Activated naive CD8-positive, alpha-beta T cell (primary cell): ENCODE results near the gene PDE6G.
"Not testable (repeated sequence)": the region's sequence is repeated elsewhere in the genome, so short reads cannot be mapped to it uniquely, and the experiment has no call there.

ENCODE experiments used
- H3K27ac Mint-ChIP-seq: one replicate; pipeline ENCODE4 v1.8.0; 2021; ENCODE audit warnings: mixed read lengths
- H3K27me3 Mint-ChIP-seq: one replicate; pipeline ENCODE4 v1.8.0; 2021; ENCODE audit warnings: mixed read lengths
- H3K36me3 Mint-ChIP-seq: one replicate; pipeline ENCODE4 v1.8.0; 2021; ENCODE audit warnings: mixed read lengths
- H3K4me1 Mint-ChIP-seq: one replicate; pipeline ENCODE4 v1.8.0; 2021; ENCODE audit warnings: low read depth, mixed read lengths
- H3K4me3 Mint-ChIP-seq: one replicate; pipeline ENCODE4 v1.8.0; 2021; ENCODE audit warnings: mild to moderate bottlenecking, mixed read lengths
- H3K9me3 Mint-ChIP-seq: one replicate; pipeline ENCODE4 v1.8.0; 2021; ENCODE audit warnings: low read depth, mixed read lengths

Gene PDE6G

GRCh38 chr17:81638683-81639082, 17.7 kb downstream of the PDE6G start:
- H3K36me3 Mint-ChIP-seq, result no peaks in the 10 kb centered on the region
- H3K4me3 Mint-ChIP-seq, result peak overlapping the region; percentile 13
- peaks cover 19% of the 10 kb centered on the region for H3K4me1 Mint-ChIP-seq
- H3K9me3 Mint-ChIP-seq, result no peaks in the 10 kb centered on the region
- no peak overlapping the region for H3K27ac Mint-ChIP-seq
- no peaks in the 10 kb centered on the region for H3K27me3 Mint-ChIP-seq

GRCh38 chr17:81636505-81637288, 19.6 kb downstream of the PDE6G start, which contains the start of the genes NPLOC4 and TSPAN10:
Gene NPLOC4, minus strand, starts transcription at chr17:81637112. Its CDS starts 182 bp downstream, at chr17:81636930.
Gene TSPAN10, plus strand, starts transcription at chr17:81637196. Its CDS starts 5,217 bp downstream, at chr17:81642413.
- Mint-ChIP-seq H3K4me3 (peak within 1 kb of the TSS; percentile 98), H3K36me3 (peaks cover 2% of the 10 kb centered on the region), H3K4me1 (peaks cover 25% of the 10 kb centered on the region), H3K27me3 (no peaks in the 10 kb centered on the region), H3K9me3 (no peaks in the 10 kb centered on the region), H3K27ac (peak within 1 kb of the TSS; percentile 94)

GRCh38 chr17:81635973-81636504, 20.3 kb downstream of the PDE6G start:
- Mint-ChIP-seq H3K27me3 (no peaks in the 10 kb centered on the region), H3K27ac (peak overlapping the region; percentile 94), H3K4me3 (peak overlapping the region; percentile 98), H3K4me1 (peaks cover 25% of the 10 kb centered on the region), H3K9me3 (no peaks in the 10 kb centered on the region), H3K36me3 (peaks cover 2% of the 10 kb centered on the region)

- H3K9me3 Mint-ChIP-seq, result no peaks in the 10 kb centered on the region
- no peaks in the 10 kb centered on the region for H3K27me3 Mint-ChIP-seq
- peak overlapping the region; percentile 58 for H3K27ac Mint-ChIP-seq
- peak overlapping the region; percentile 98 for H3K4me3 Mint-ChIP-seq
- peaks cover 25% of the 10 kb centered on the region for H3K4me1 Mint-ChIP-seq
- peaks cover 2% of the 10 kb centered on the region for H3K36me3 Mint-ChIP-seq
These were observed 20.9 kb downstream of the PDE6G start for GRCh38 chr17:81635431-81635830.

GRCh38 chr17:81631482-81631881, 24.9 kb downstream of the PDE6G start:
- Mint-ChIP-seq H3K4me1 (peaks cover 24% of the 10 kb centered on the region), H3K27me3 (no peaks in the 10 kb centered on the region), H3K36me3 (peaks cover 6% of the 10 kb centered on the region), H3K4me3 (no peak overlapping the region), H3K9me3 (no peaks in the 10 kb centered on the region), H3K27ac (no peak overlapping the region)

- peaks cover 2% of the 10 kb centered on the region for H3K9me3 Mint-ChIP-seq
- no peak overlapping the region for H3K27ac Mint-ChIP-seq
- H3K4me1 Mint-ChIP-seq, result peaks cover 20% of the 10 kb centered on the region
- peaks cover 12% of the 10 kb centered on the region for H3K36me3 Mint-ChIP-seq
- H3K27me3 Mint-ChIP-seq, result no peaks in the 10 kb centered on the region
- no peak overlapping the region for H3K4me3 Mint-ChIP-seq
These were observed 26.1 kb downstream of the PDE6G start for GRCh38 chr17:81630274-81630673.

- Mint-ChIP-seq H3K27me3 (no peaks in the 10 kb centered on the region), H3K27ac (no peak overlapping the region), H3K9me3 (peaks cover 9% of the 10 kb centered on the region), H3K4me3 (no peak overlapping the region), H3K4me1 (peaks cover 24% of the 10 kb centered on the region), H3K36me3 (peaks cover 17% of the 10 kb centered on the region)
These were observed 34.7 kb downstream of the PDE6G start for GRCh38 chr17:81621494-81622130.

GRCh38 chr17:81618307-81618706, 38.0 kb downstream of the PDE6G start:
- peaks cover 28% of the 10 kb centered on the region for H3K4me1 Mint-ChIP-seq
- H3K27me3 Mint-ChIP-seq, H3K36me3 Mint-ChIP-seq, H3K27ac Mint-ChIP-seq, H3K9me3 Mint-ChIP-seq, H3K4me3 Mint-ChIP-seq: not testable (repeated sequence)

- Mint-ChIP-seq H3K27ac (no peak overlapping the region), H3K36me3 (peaks cover 2% of the 10 kb centered on the region)
These were observed 39.5 kb downstream of the PDE6G start for GRCh38 chr17:81616877-81617276.

GRCh38 chr17:81615401-81615930, 40.9 kb downstream of the PDE6G start:
- Mint-ChIP-seq H3K4me1 (peaks cover 30% of the 10 kb centered on the region), H3K27me3 (no peaks in the 10 kb centered on the region), H3K9me3 (no peaks in the 10 kb centered on the region), H3K36me3 (no peaks in the 10 kb centered on the region), H3K27ac (no peak overlapping the region), H3K4me3 (no peak overlapping the region)

More at GRCh38 chr17:81616877-81617276, 39.5 kb downstream of the PDE6G start:
- H3K9me3 Mint-ChIP-seq, result no peaks in the 10 kb centered on the region
- no peaks in the 10 kb centered on the region for H3K27me3 Mint-ChIP-seq
- H3K4me3 Mint-ChIP-seq, result no peak overlapping the region
- peaks cover 31% of the 10 kb centered on the region for H3K4me1 Mint-ChIP-seq

- H3K9me3 Mint-ChIP-seq, result no peaks in the 10 kb centered on the region
- no peaks in the 10 kb centered on the region for H3K36me3 Mint-ChIP-seq
- H3K27me3 Mint-ChIP-seq, result no peaks in the 10 kb centered on the region
- no peak overlapping the region for H3K27ac Mint-ChIP-seq
- H3K4me3 Mint-ChIP-seq, result no peak overlapping the region
- H3K4me1 Mint-ChIP-seq, result peaks cover 28% of the 10 kb centered on the region
These were observed 44.0 kb downstream of the PDE6G start for GRCh38 chr17:81612172-81612970.

GRCh38 chr17:81609541-81610311, 46.6 kb downstream of the PDE6G start:
- peaks cover 12% of the 10 kb centered on the region for H3K4me1 Mint-ChIP-seq
- H3K36me3 Mint-ChIP-seq, result no peaks in the 10 kb centered on the region
- H3K27ac Mint-ChIP-seq, result no peak overlapping the region

GRCh38 chr17:81608605-81609004, 47.7 kb downstream of the PDE6G start:
- no peak overlapping the region for H3K27ac Mint-ChIP-seq
- H3K4me1 Mint-ChIP-seq, result peaks cover 2% of the 10 kb centered on the region
- H3K27me3 Mint-ChIP-seq, result no peaks in the 10 kb centered on the region
- H3K4me3 Mint-ChIP-seq, result no peak overlapping the region
- H3K36me3 Mint-ChIP-seq, result peaks cover 3% of the 10 kb centered on the region
- no peaks in the 10 kb centered on the region for H3K9me3 Mint-ChIP-seq

More at GRCh38 chr17:81609541-81610311, 46.6 kb downstream of the PDE6G start:
- Mint-ChIP-seq H3K27me3 (no peaks in the 10 kb centered on the region), H3K4me3 (no peak overlapping the region), H3K9me3 (no peaks in the 10 kb centered on the region)

GRCh38 chr17:81608082-81608481, 48.3 kb downstream of the PDE6G start:
- no peaks in the 10 kb centered on the region for H3K27me3 Mint-ChIP-seq
- H3K27ac Mint-ChIP-seq, result no peak overlapping the region
- no peaks in the 10 kb centered on the region for H3K9me3 Mint-ChIP-seq
- peaks cover 2% of the 10 kb centered on the region for H3K4me1 Mint-ChIP-seq
- peaks cover 3% of the 10 kb centered on the region for H3K36me3 Mint-ChIP-seq
- H3K4me3 Mint-ChIP-seq, result no peak overlapping the region
